Activated CD4-positive, alpha-beta memory T cell treated with anti-CD3 and anti-CD28 coated beads for 36 hours (primary cell): Measurements from ENCODE around the gene CRYZL1. TPM values are rescaled to one million over a fixed set of nuclear protein-coding genes. Genes with fewer than 3 reads are reported as not detected.

Source experiments
- CTCF ChIA-PET: fragments of 350-600 bp; sonication (Branson Sonifier 250); formaldehyde crosslinking; loops from one replicate; lab custom pipeline; 2021; ENCODE audit warnings: antibody characterized with exemption, inconsistent platforms; lab: Charles Lee
- POLR2A ChIA-PET: fragments of 350-600 bp; sonication (Branson Sonifier 250); formaldehyde crosslinking; loops from one replicate; lab custom pipeline; 2021; ENCODE audit warnings: antibody characterized with exemption; lab: Charles Lee
- DNase-seq: peaks from one replicate; pipeline ENCODE4 v3.0.0-alpha.2; 2020
- H3K27ac Mint-ChIP-seq: one replicate; pipeline ENCODE4 v1.8.0; 2021; ENCODE audit warnings: mixed read lengths
- H3K27me3 Mint-ChIP-seq: one replicate; pipeline ENCODE4 v1.8.0; 2021; ENCODE audit warnings: mixed read lengths
- H3K36me3 Mint-ChIP-seq: one replicate; pipeline ENCODE4 v1.8.0; 2021; ENCODE audit warnings: mixed read lengths
- H3K4me1 Mint-ChIP-seq: one replicate; pipeline ENCODE4 v1.8.0; 2021; ENCODE audit warnings: low read depth, mixed read lengths
- H3K4me3 Mint-ChIP-seq: one replicate; pipeline ENCODE4 v1.8.0; 2021; ENCODE audit warnings: mild to moderate bottlenecking, mixed read lengths
- H3K9me3 Mint-ChIP-seq: one replicate; pipeline ENCODE4 v1.8.0; 2021; ENCODE audit warnings: mixed read lengths
- intact Hi-C: fragments of 100-400 bp; cut with micrococcal nuclease; formaldehyde crosslinking; loops from one replicate; pipeline ENCODE4 v1.15.1; 2023
- total RNA-seq, 2 experiments: library from RNA; stranded (reverse); gene quantifications; one replicate each; pipeline ENCODE4 v1.2.3, GENCODE V29; 2021

The CRYZL1 gene
- total RNA-seq, 2 experiments from 2014 or later: 32.8 to 34.9 TPM

GRCh38 chr21:33542640-33543504 lies 98.7 kb downstream of the CRYZL1 start, which contains the start of gene SON:
Gene SON, plus strand, starts transcription at chr21:33543038. Its CDS starts 55 bp downstream, at chr21:33543093.
- intact Hi-C loops: loop anchor here (1.0 to 10.0 kb wide), 11 partner anchors 45 to 1072 kb away; partner anchors contain the start of genes ATP5PO, DNAJC28, DONSON and IFNAR1
- no peaks in the 10 kb centered on the region for H3K27me3 Mint-ChIP-seq
- peak within 1 kb of the TSS; percentile 100 for H3K27ac Mint-ChIP-seq
- peaks cover 43% of the 10 kb centered on the region for H3K36me3 Mint-ChIP-seq
- H3K4me3 Mint-ChIP-seq: peak within 1 kb of the TSS; percentile 96
- H3K4me1 Mint-ChIP-seq: peaks cover 26% of the 10 kb centered on the region
- ChIA-PET POLR2A (interaction anchor here (0.5 to 3.0 kb wide), 12 partner anchors 9 to 1125 kb away, joined by 3 to 16 read pairs (median 4); partner anchors contain the start of genes DNAJC28, DONSON and TMEM50B), CTCF (interaction anchor here (1.6 to 2.7 kb wide), 3 partner anchors 14 to 63 kb away, joined by 5 to 29 read pairs (median 6); partner anchors contain the start of gene TMEM50B)
- peak; percentile 99 for DNase-seq
- no peaks in the 10 kb centered on the region for H3K9me3 Mint-ChIP-seq

GRCh38 chr21:33541756-33542639 lies 99.5 kb downstream of the CRYZL1 start, which contains the start of gene GART:
Gene GART, minus strand, starts transcription at chr21:33542117. Its CDS starts 2,802 bp downstream, at chr21:33539315.
- POLR2A ChIA-PET: interaction anchor here (1.5 to 3.0 kb wide), 4 partner anchors 25 to 62 kb away, joined by 3 to 16 read pairs (median 6); partner anchors contain the start of genes DNAJC28, DONSON and TMEM50B
- H3K9me3 Mint-ChIP-seq: no peaks in the 10 kb centered on the region
- H3K27ac Mint-ChIP-seq: peak within 1 kb of the TSS; percentile 100
- H3K27me3 Mint-ChIP-seq: no peaks in the 10 kb centered on the region
- intact Hi-C loops: loop anchor here (1.0 to 10.0 kb wide), 9 partner anchors 46 to 1073 kb away; partner anchors contain the start of genes ATP5PO, DNAJC28, DONSON and IFNAR1
- H3K36me3 Mint-ChIP-seq: peaks cover 52% of the 10 kb centered on the region
- CTCF ChIA-PET: interaction anchor here (3.1 kb wide), 1 partner anchor 64 kb away, joined by 15 read pairs; no protein-coding TSS in a partner anchor
- DNase-seq: peak; percentile 89
- peaks cover 26% of the 10 kb centered on the region for H3K4me1 Mint-ChIP-seq
- peak within 1 kb of the TSS; percentile 96 for H3K4me3 Mint-ChIP-seq

DNA sequence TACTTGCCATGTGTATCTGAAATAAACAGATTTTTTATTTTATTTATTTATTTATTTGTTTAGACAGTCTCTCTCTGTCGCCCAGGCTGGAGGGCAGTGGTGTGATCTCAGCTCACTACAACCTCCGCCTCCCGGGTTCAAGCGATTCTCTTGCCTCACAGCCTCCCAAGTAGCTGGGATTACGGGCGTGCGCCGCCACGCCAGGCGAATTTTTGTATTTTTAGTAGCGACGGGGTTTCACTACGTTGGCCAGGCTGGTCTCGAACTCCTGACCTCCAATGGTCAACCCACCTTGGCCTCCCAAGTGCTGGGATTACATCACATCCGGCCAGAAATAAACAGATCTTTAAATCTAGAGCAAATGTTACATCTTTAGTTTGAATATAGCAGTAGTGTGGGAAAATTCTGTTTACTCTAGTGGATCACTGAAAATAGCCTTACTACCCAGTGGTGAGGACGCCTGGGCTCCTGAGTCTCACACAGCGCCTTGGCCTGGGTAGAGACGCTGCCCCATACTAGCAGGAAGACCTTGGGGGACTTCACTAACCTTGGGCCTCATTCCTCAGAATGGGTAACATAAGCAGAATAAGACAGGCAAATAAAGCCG lies 100.3 kb downstream of the CRYZL1 start:
- intact Hi-C loops: loop anchor here (5.0 to 10.0 kb wide), 4 partner anchors 66 to 1074 kb away; partner anchors contain the start of genes ATP5PO, IL10RB and RCAN1
- H3K36me3 Mint-ChIP-seq: peaks cover 55% of the 10 kb centered on the region
- POLR2A ChIA-PET: interaction anchor here (1.5 to 2.0 kb wide), 3 partner anchors 24 to 61 kb away, joined by 3 to 7 read pairs (median 5); partner anchors contain the start of genes DNAJC28 and TMEM50B

GRCh38 chr21:33540711-33541104 lies 100.8 kb downstream of the CRYZL1 start:
- peak overlapping the region; percentile 96 for H3K4me3 Mint-ChIP-seq
- POLR2A ChIA-PET: interaction anchor here (1.5 to 2.0 kb wide), 2 partner anchors 23 to 49 kb away, joined by 3 to 7 read pairs; partner anchors contain the start of gene DNAJC28
- peaks cover 53% of the 10 kb centered on the region for H3K36me3 Mint-ChIP-seq
- DNase-seq: no peak
- intact Hi-C loops: loop anchor here (5.0 to 10.0 kb wide), 4 partner anchors 67 to 1074 kb away; partner anchors contain the start of genes ATP5PO, IL10RB and RCAN1
- H3K9me3 Mint-ChIP-seq: no peaks in the 10 kb centered on the region
- CTCF ChIA-PET: interaction anchor here (1.1 to 3.1 kb wide), 3 partner anchors 48 to 65 kb away, joined by 3 to 15 read pairs (median 3); partner anchors contain the start of genes DONSON and TMEM50B
- H3K27me3 Mint-ChIP-seq: no peaks in the 10 kb centered on the region
- H3K4me1 Mint-ChIP-seq: peaks cover 19% of the 10 kb centered on the region
- H3K27ac Mint-ChIP-seq: peak overlapping the region; percentile 100

More for the DNA sequence above, 100.3 kb downstream of the CRYZL1 start:
- Mint-ChIP-seq H3K27me3 (no peaks in the 10 kb centered on the region), H3K4me1 (peaks cover 24% of the 10 kb centered on the region), H3K4me3 (peak overlapping the region; percentile 96), H3K9me3 (no peaks in the 10 kb centered on the region), H3K27ac (peak overlapping the region; percentile 100)
- peak; percentile 44 for DNase-seq
- CTCF ChIA-PET: interaction anchor here (1.1 to 3.1 kb wide), 3 partner anchors 47 to 65 kb away, joined by 3 to 15 read pairs (median 3); partner anchors contain the start of genes DONSON and TMEM50B

GRCh38 chr21:33539616-33540015 lies 101.9 kb downstream of the CRYZL1 start:
- no peak overlapping the region for H3K27ac Mint-ChIP-seq
- H3K4me1 Mint-ChIP-seq: peaks cover 12% of the 10 kb centered on the region
- CTCF ChIA-PET: interaction anchor here (3.1 kb wide), 1 partner anchor 66 kb away, joined by 15 read pairs; no protein-coding TSS in a partner anchor
- H3K27me3 Mint-ChIP-seq: no peaks in the 10 kb centered on the region
- no peak for DNase-seq
- H3K36me3 Mint-ChIP-seq: peaks cover 60% of the 10 kb centered on the region
- POLR2A ChIA-PET: no interaction called here
- H3K4me3 Mint-ChIP-seq: no peak overlapping the region
- intact Hi-C loops: loop anchor here (5.0 to 10.0 kb wide), 4 partner anchors 68 to 1075 kb away; partner anchors contain the start of genes ATP5PO, IL10RB and RCAN1
- H3K9me3 Mint-ChIP-seq: no peaks in the 10 kb centered on the region

Other genes with a start within 250 kb of the CRYZL1 start
- gene IFNGR2, start 238.3 kb downstream of the CRYZL1 start, total RNA-seq: 10 to 100 TPM; 14.3 to 17.0 TPM
- gene TMEM50B, start 161.8 kb downstream of the CRYZL1 start, total RNA-seq: 10 to 100 TPM; 18.6 to 21.8 TPM
- gene DNAJC28, start 150.0 kb downstream of the CRYZL1 start, total RNA-seq: under 1 TPM; 0.67 to 0.75 TPM
- gene GART, start 99.6 kb downstream of the CRYZL1 start, total RNA-seq: 100 to 1,000 TPM; 210 to 214 TPM
- 100 to 1,000 TPM; 270 to 279 TPM for gene SON, start 98.7 kb downstream of the CRYZL1 start, total RNA-seq
- 10 to 100 TPM; 38.2 to 39.0 TPM for gene DONSON, start 53.1 kb downstream of the CRYZL1 start, total RNA-seq
- 1 to 10 TPM; 3.2 to 4.5 TPM for gene ITSN1, start 760 bp upstream of the CRYZL1 start, total RNA-seq